HL-60 (cell line): Measurements from ENCODE around the gene TNS2.

Experiments
- DNase-seq, 2 experiments: peaks; one replicate each; pipeline ENCODE4 v3.0.0-alpha.2; 2010 to 2020; ENCODE audit warnings: low read depth in 1 of 2, low spot score in 1 of 2
- H3K27ac ChIP-seq: fragments of 250-450 bp; sonication (Bioruptor Pico); replicated peaks from 2 replicates; pipeline ENCODE4 v1.5.1; 2020; ENCODE audit warnings: mild to moderate bottlenecking, moderate library complexity
- H3K27me3 ChIP-seq: fragments of 250-450 bp; sonication (Bioruptor Pico); 2 replicates; pipeline ENCODE4 v1.5.1; 2021; ENCODE audit warnings: mild to moderate bottlenecking, moderate library complexity; ENCODE audit not compliant: insufficient read depth, poor library complexity, severe bottlenecking
- H3K4me3 ChIP-seq: replicated peaks from 2 replicates; pipeline ENCODE4 v1.5.1; 2011; ENCODE audit warnings: mild to moderate bottlenecking, control low read depth, low read length; ENCODE audit not compliant: insufficient read depth
- GABPA ChIP-seq: IDR thresholded peaks from 2 replicates; pipeline ENCODE4 v1.6.1; 2012; ENCODE audit warnings: low read depth
- POLR2AphosphoS5 ChIP-seq: IDR thresholded peaks from 2 replicates; pipeline ENCODE4 v1.6.1; 2012; ENCODE audit warnings: low read depth
- SPI1 ChIP-seq: IDR thresholded peaks from 2 replicates; pipeline ENCODE4 v1.6.1; 2012; ENCODE audit warnings: low read depth, mild to moderate bottlenecking, borderline replicate concordance
- TF ChIP-seq, protein P1 (sequence below): IDR thresholded peaks from one replicate; pipeline ENCODE4 v1.5.1; 2011; ENCODE audit warnings: low read length, control low read depth, inconsistent platforms; ENCODE audit not compliant: insufficient read depth
- TF ChIP-seq, protein P2 (sequence below): IDR thresholded peaks from 2 replicates; pipeline ENCODE4 v1.6.1; 2012; ENCODE audit warnings: low read depth; ENCODE audit not compliant: insufficient replicate concordance

Gene TNS2

DNA sequence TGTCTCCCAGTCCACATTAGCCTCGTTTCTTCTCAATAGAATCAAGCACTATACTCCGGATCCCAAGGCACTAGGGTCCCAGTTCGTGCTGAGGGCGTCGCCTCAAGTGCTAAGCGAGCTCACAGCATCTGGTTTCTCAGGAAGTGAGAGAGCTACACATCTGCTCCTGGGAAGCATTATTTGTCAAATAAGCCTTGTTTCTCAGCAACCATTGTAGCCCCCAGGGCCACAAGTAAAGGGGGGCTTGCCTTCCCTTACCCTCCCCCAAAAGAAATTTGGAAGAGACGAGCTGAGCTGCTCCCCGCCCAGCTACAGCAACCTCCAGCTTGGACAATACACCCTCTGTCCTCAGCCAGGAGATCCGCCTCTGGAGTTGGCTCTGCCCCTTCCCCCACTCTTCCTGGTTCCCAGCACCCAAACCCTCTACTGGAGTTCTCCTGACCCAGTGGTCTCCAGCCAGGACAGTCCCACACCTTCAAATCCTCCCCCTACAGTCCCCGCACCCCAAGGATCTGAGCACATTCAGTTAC, 5.7 kb upstream of the TNS2 start:
- no peak for DNase-seq
- Histone ChIP-seq H3K27me3 (no peaks in the 10 kb centered on the region), H3K27ac (no peak overlapping the region), H3K4me3 (no peak overlapping the region)
- TF ChIP-seq, protein P1, sequence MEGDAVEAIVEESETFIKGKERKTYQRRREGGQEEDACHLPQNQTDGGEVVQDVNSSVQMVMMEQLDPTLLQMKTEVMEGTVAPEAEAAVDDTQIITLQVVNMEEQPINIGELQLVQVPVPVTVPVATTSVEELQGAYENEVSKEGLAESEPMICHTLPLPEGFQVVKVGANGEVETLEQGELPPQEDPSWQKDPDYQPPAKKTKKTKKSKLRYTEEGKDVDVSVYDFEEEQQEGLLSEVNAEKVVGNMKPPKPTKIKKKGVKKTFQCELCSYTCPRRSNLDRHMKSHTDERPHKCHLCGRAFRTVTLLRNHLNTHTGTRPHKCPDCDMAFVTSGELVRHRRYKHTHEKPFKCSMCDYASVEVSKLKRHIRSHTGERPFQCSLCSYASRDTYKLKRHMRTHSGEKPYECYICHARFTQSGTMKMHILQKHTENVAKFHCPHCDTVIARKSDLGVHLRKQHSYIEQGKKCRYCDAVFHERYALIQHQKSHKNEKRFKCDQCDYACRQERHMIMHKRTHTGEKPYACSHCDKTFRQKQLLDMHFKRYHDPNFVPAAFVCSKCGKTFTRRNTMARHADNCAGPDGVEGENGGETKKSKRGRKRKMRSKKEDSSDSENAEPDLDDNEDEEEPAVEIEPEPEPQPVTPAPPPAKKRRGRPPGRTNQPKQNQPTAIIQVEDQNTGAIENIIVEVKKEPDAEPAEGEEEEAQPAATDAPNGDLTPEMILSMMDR: no peak
- TF ChIP-seq POLR2AphosphoS5 (no peak), SPI1 (no peak), GABPA (no peak)
- TF ChIP-seq, protein P2, sequence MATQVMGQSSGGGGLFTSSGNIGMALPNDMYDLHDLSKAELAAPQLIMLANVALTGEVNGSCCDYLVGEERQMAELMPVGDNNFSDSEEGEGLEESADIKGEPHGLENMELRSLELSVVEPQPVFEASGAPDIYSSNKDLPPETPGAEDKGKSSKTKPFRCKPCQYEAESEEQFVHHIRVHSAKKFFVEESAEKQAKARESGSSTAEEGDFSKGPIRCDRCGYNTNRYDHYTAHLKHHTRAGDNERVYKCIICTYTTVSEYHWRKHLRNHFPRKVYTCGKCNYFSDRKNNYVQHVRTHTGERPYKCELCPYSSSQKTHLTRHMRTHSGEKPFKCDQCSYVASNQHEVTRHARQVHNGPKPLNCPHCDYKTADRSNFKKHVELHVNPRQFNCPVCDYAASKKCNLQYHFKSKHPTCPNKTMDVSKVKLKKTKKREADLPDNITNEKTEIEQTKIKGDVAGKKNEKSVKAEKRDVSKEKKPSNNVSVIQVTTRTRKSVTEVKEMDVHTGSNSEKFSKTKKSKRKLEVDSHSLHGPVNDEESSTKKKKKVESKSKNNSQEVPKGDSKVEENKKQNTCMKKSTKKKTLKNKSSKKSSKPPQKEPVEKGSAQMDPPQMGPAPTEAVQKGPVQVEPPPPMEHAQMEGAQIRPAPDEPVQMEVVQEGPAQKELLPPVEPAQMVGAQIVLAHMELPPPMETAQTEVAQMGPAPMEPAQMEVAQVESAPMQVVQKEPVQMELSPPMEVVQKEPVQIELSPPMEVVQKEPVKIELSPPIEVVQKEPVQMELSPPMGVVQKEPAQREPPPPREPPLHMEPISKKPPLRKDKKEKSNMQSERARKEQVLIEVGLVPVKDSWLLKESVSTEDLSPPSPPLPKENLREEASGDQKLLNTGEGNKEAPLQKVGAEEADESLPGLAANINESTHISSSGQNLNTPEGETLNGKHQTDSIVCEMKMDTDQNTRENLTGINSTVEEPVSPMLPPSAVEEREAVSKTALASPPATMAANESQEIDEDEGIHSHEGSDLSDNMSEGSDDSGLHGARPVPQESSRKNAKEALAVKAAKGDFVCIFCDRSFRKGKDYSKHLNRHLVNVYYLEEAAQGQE: no peak

DNA sequence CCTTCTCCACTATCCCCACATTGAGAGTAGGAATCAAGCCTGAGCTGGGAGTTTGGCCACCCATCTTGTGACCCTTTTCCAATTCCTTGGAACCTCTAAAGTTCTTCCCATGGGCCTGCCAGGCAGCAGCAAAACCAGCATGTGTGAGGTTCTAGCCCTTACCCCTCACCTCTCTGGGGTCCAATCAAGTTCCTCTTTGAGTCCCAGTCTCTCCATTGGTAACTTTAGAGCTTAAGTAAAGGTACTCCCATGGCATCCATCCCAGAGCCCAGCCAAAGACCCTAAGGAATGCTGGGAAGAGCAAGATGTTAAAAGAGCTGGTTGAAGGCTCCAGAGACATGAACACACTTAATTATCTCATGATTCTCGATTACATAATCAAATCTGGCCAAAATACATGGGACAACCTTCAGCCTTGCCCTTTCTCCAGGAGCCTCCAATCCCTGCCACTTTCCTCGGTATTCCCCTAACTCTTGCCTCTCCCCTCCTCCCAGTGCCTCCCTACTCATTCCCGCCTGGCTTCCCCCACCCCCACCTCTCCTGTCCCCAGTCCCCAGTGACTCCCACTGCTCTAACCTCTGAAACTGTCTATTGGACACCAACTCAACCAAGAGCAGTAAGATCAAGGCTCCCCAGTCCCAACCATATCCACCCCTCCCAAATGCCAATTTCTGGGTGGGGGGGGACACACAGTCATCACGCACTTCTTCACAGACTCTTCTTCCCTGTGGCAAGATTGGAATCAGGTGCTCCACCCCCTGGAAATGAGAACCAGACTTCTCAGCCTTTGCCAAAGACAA, 4.8 kb upstream of the TNS2 start:
- TF ChIP-seq, protein P2: no peak
- TF ChIP-seq GABPA (no peak), SPI1 (no peak), POLR2AphosphoS5 (no peak)
- TF ChIP-seq, protein P1: no peak
- H3K4me3 ChIP-seq: no peak overlapping the region
- DNase-seq: no peak
- H3K27ac ChIP-seq: no peak overlapping the region
- H3K27me3 ChIP-seq: no peaks in the 10 kb centered on the region

DNA sequence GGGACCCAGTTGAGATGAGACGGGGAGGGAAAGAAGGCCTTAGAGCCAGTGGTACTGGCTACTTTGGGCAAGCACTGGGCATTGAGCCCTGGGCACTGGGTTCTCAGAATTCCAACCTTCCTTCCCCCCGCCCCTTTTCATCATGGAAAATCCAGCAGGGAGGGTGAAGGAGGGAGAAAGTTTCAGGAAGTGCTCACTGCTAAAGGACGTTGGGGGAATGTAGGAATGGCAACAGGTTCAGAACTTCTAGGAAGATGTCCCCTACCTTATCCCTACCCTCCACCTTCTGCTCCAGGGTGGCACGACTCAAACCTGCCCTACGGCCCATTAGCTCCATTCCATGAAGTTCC, 4.2 kb upstream of the TNS2 start:
- no peak for DNase-seq
- Histone ChIP-seq H3K27ac (no peak overlapping the region), H3K27me3 (no peaks in the 10 kb centered on the region), H3K4me3 (no peak overlapping the region)
- no peak for TF ChIP-seq GABPA
- no peak for TF ChIP-seq SPI1
- no peak for TF ChIP-seq POLR2AphosphoS5
- TF ChIP-seq, protein P1: no peak
- TF ChIP-seq, protein P2: no peak
